Measurements from ENCODE around the gene ZNHIT2.

- no peak for TF ChIP-seq CTCF (IDR thresholded peaks at IDR 0.05)
- TF ChIP-seq POLR2AphosphoS5 (IDR thresholded peaks at IDR 0.05) = no peak
These were observed 39.8 kb upstream of the ZNHIT2 start for GRCh38 chr11:65157336-65157735.
